Measurements from ENCODE around the gene RASL11B.
A peak's percentile ranks its signal among the peaks of the same experiment; 100 is the strongest.

RASL11B gene

GRCh38 chr4:52836120-52836519, 26.0 kb upstream of the RASL11B start:
- Histone ChIP-seq H3K4me3 (replicated peaks; ENCODE audit: insufficient read depth, low read length) (no peak overlapping the region), H3K27me3 (ENCODE audit: insufficient read depth, poor library complexity, severe bottlenecking) (no peaks in the 10 kb centered on the region), H3K27ac (replicated peaks) (no peak overlapping the region)
- TF ChIP-seq SPI1 (IDR thresholded peaks at IDR 0.05; ENCODE audit: borderline replicate concordance, low read depth) = no peak
- TF ChIP-seq CTCF (IDR thresholded peaks at IDR 0.05; ENCODE audit: insufficient read depth, low read length) = no peak
- no peak for TF ChIP-seq REST (IDR thresholded peaks at IDR 0.05; ENCODE audit: insufficient replicate concordance, low read depth)
- no peak for TF ChIP-seq GABPA (IDR thresholded peaks at IDR 0.05; ENCODE audit: low read depth)
- TF ChIP-seq POLR2AphosphoS5 (IDR thresholded peaks at IDR 0.05; ENCODE audit: low read depth) = no peak
- DNase-seq (ENCODE audit: low read depth in 1 of 2, low spot score in 1 of 2) = no peak

GRCh38 chr4:52836678-52837077, 25.4 kb upstream of the RASL11B start:
- DNase-seq (ENCODE audit: low read depth in 1 of 2, low spot score in 1 of 2) = no peak
- Histone ChIP-seq H3K4me3 (replicated peaks; ENCODE audit: insufficient read depth, low read length) (no peak overlapping the region), H3K27ac (replicated peaks) (no peak overlapping the region), H3K27me3 (ENCODE audit: insufficient read depth, poor library complexity, severe bottlenecking) (no peaks in the 10 kb centered on the region)
- TF ChIP-seq POLR2AphosphoS5 (IDR thresholded peaks at IDR 0.05; ENCODE audit: low read depth) (no peak), CTCF (IDR thresholded peaks at IDR 0.05; ENCODE audit: insufficient read depth, low read length) (no peak), SPI1 (IDR thresholded peaks at IDR 0.05; ENCODE audit: borderline replicate concordance, low read depth) (no peak)

GRCh38 chr4:52837716-52838558, 24.2 kb upstream of the RASL11B start:
- H3K27me3 ChIP-seq (ENCODE audit: insufficient read depth, poor library complexity, severe bottlenecking) = no peaks in the 10 kb centered on the region
- no peak overlapping the region for H3K4me3 ChIP-seq (replicated peaks; ENCODE audit: insufficient read depth, low read length)
- peak in 1 of 2 experiments; percentile 58 for DNase-seq (ENCODE audit: low read depth in 1 of 2, low spot score in 1 of 2)
- H3K27ac ChIP-seq (replicated peaks) = no peak overlapping the region
- TF ChIP-seq REST (IDR thresholded peaks at IDR 0.05; ENCODE audit: insufficient replicate concordance, low read depth) (peak; percentile 45), POLR2AphosphoS5 (IDR thresholded peaks at IDR 0.05; ENCODE audit: low read depth) (0 out of 2 replicates have a peak, but pooled peaks have one; percentile 35), GABPA (IDR thresholded peaks at IDR 0.05; ENCODE audit: low read depth) (no peak), CTCF (IDR thresholded peaks at IDR 0.05; ENCODE audit: insufficient read depth, low read length) (no peak), SPI1 (IDR thresholded peaks at IDR 0.05; ENCODE audit: borderline replicate concordance, low read depth) (peak; percentile 74)

All from HL-60 (cell line).